HepG2 (cell line): ENCODE data around the gene MED25. TPM values are rescaled to one million over a fixed set of nuclear protein-coding genes. Genes with fewer than 3 reads are reported as not detected.

Experiments used
- ARID4A ChIP-seq: sonication (generic); formaldehyde crosslinking; IDR thresholded peaks from 2 replicates; pipeline ENCODE4 v1.5.0; 2020; ENCODE audit warnings: mild to moderate bottlenecking, missing genetic modification reagents, borderline replicate concordance
- ATF4 ChIP-seq, 2 experiments: fragments of 450-650 bp in 1 of 2; sonication (generic) in 1 of 2; formaldehyde crosslinking; IDR thresholded peaks; 2 replicates each; pipeline versions ENCODE4 v1.5.0 to v1.8.0; 2020 to 2022; ENCODE audit warnings: mild to moderate bottlenecking in 1 of 2, missing genetic modification reagents in 1 of 2
- GABPB1 ChIP-seq: IDR thresholded peaks from 2 replicates; pipeline ENCODE4 v1.6.1; 2016; ENCODE audit warnings: mild to moderate bottlenecking, missing genetic modification reagents, moderate library complexity, missing compliant biosample characterization
- HNF4G ChIP-seq, 2 experiments: sonication (generic) in 1 of 2; formaldehyde crosslinking in 1 of 2; IDR thresholded peaks; 2 replicates each; pipeline versions ENCODE4 v1.4.0 to v1.6.1; 2011 to 2020; ENCODE audit warnings: borderline replicate concordance in 2 of 2, low read depth in 2 of 2, mild to moderate bottlenecking in 2 of 2, low read length in 1 of 2, missing genetic modification reagents in 1 of 2, moderate library complexity in 1 of 2
- IRF9 ChIP-seq: sonication (generic); formaldehyde crosslinking; IDR thresholded peaks from 2 replicates; pipeline ENCODE4 v1.8.0; 2022; ENCODE audit warnings: missing genetic modification reagents, mild to moderate bottlenecking, borderline replicate concordance
- KDM2A ChIP-seq: sonication (generic); formaldehyde crosslinking; IDR thresholded peaks from 2 replicates; pipeline ENCODE4 v1.4.0; 2020; ENCODE audit warnings: low read depth, missing genetic modification reagents, borderline replicate concordance
- MXD1 ChIP-seq: sonication (generic); formaldehyde crosslinking; IDR thresholded peaks from 2 replicates; pipeline ENCODE4 v1.4.0; 2020; ENCODE audit warnings: mild to moderate bottlenecking, missing genetic modification reagents
- PATZ1 ChIP-seq: sonication (generic); formaldehyde crosslinking; IDR thresholded peaks from 2 replicates; pipeline ENCODE4 v1.4.0; 2020; ENCODE audit warnings: missing genetic modification reagents
- SRSF1 ChIP-seq: fragments of 200-400 bp; formaldehyde crosslinking; optimal IDR thresholded peaks from 2 replicates; pipeline ENCODE3; 2017; ENCODE audit warnings: mild to moderate bottlenecking, low read depth, low read length, moderate library complexity
- ZMYM4 ChIP-seq: sonication (generic); formaldehyde crosslinking; IDR thresholded peaks from 2 replicates; pipeline ENCODE4 v1.8.1; 2023; ENCODE audit warnings: mild to moderate bottlenecking, missing genetic modification reagents
- ZNF460 ChIP-seq: sonication (generic); formaldehyde crosslinking; IDR thresholded peaks from 2 replicates; pipeline ENCODE4 v1.5.1; 2020; ENCODE audit warnings: missing genetic modification reagents, mild to moderate bottlenecking, borderline replicate concordance
- ZNF687 ChIP-seq: sonication (generic); formaldehyde crosslinking; IDR thresholded peaks from 2 replicates; pipeline ENCODE4 v1.5.1; 2020; ENCODE audit warnings: mild to moderate bottlenecking, missing genetic modification reagents, moderate library complexity
- polyA plus RNA-seq, 8 experiments: library from polyadenylated mRNA; depleted of rRNA in 3 of 8; stranded (reverse) in 7 of 8; unstranded in 1 of 8; fragments of >200 nt; fragmentation: Illumina TruSeq in 4 of 8; extraction: Trizol in 4 of 8; gene quantifications; 2 replicates each; pipeline versions ENCODE4 v1.2.1 to v1.2.3, GENCODE V29; 2011 to 2016; ENCODE audit warnings: low read depth in 4 of 8, missing spikeins in 1 of 8, mixed read lengths in 1 of 8; ENCODE audit not compliant: insufficient read depth in 1 of 8
- total RNA-seq, 5 experiments: library from RNA; depleted of rRNA; stranded (reverse); fragments of >200 nt; fragmentation: Illumina TruSeq; extraction: Trizol; gene quantifications; 2 replicates each; pipeline ENCODE4 v1.2.3, GENCODE V29; 2016; ENCODE audit warnings: low read depth in 1 of 5

Gene MED25
- total and polyA plus RNA-seq, 2 of the 13 experiments (the other 11 are each of a cell fraction or from before 2014, with no cell fraction given), result 11.1 to 15.1 TPM

- TF ChIP-seq ZNF460 (CRISPR knock-in tag) (no peak), SRSF1 (peak; percentile 38), HNF4G (IDR thresholded peaks at IDR 0.05; ENCODE audit: borderline replicate concordance, low read depth, low read length) (no peak), HNF4G (CRISPR knock-in tag; IDR thresholded peaks at IDR 0.05; ENCODE audit: borderline replicate concordance, low read depth) (no peak), ARID4A (CRISPR knock-in tag) (peak; percentile 65), GABPB1 (CRISPR knock-in tag) (0 out of 2 replicates have a peak, but pooled peaks have one; percentile 11), ZNF687 (0 out of 2 replicates have a peak, but pooled peaks have one; percentile 16), ZMYM4 (CRISPR knock-in tag) (no peak), KDM2A (CRISPR knock-in tag) (peak; percentile 44; the same call in 1 of the 2 replicates), ATF4 (CRISPR knock-in tag; IDR thresholded peaks at IDR 0.05) (no peak), PATZ1 (CRISPR knock-in tag) (peak; percentile 59), MXD1 (CRISPR knock-in tag) (peak; percentile 54; the same call in 1 of the 2 replicates), IRF9 (CRISPR knock-in tag) (0 out of 2 replicates have a peak, but pooled peaks have one; percentile 40)
Measured at GRCh38 chr19:49851456-49852259, 33.6 kb downstream of the MED25 start (continued).
